ENCODE results near the gene GNG4.
"Not testable (repeated sequence)": the region's sequence is repeated elsewhere in the genome, so short reads cannot be mapped to it uniquely, and the experiment has no call there.

Gene GNG4

GRCh38 chr1:235586992-235587391 lies 62.6 kb downstream of the GNG4 start:
- FAIRE-seq (no peak), DNase-seq (ENCODE audit: low spot score) (no peak)

GRCh38 chr1:235586413-235586812 lies 63.2 kb downstream of the GNG4 start:
- FAIRE-seq (no peak), DNase-seq (ENCODE audit: low spot score) (no peak)

GRCh38 chr1:235584973-235585372 lies 64.6 kb downstream of the GNG4 start:
- FAIRE-seq (no peak), DNase-seq (ENCODE audit: low spot score) (no peak)

GRCh38 chr1:235583511-235584001 lies 66.0 kb downstream of the GNG4 start:
- FAIRE-seq (no peak), DNase-seq (ENCODE audit: low spot score) (no peak)

- no peak for FAIRE-seq
Measured at GRCh38 chr1:235582130-235582529, 67.5 kb downstream of the GNG4 start.

GRCh38 chr1:235579891-235580290 lies 69.7 kb downstream of the GNG4 start:
- DNase-seq (ENCODE audit: low spot score) = no peak
- FAIRE-seq = no peak

More at GRCh38 chr1:235582130-235582529, 67.5 kb downstream of the GNG4 start:
- DNase-seq (ENCODE audit: low spot score) = no peak

- FAIRE-seq (no peak), DNase-seq (ENCODE audit: low spot score) (no peak)
Measured at GRCh38 chr1:235575597-235575996, 74.0 kb downstream of the GNG4 start.

- FAIRE-seq (no peak), DNase-seq (ENCODE audit: low spot score) (no peak)
Measured at GRCh38 chr1:235573880-235574279, 75.7 kb downstream of the GNG4 start.

- not testable (repeated sequence) for DNase-seq (ENCODE audit: low spot score); FAIRE-seq
Measured at GRCh38 chr1:235572971-235573370, 76.6 kb downstream of the GNG4 start.

- FAIRE-seq (no peak), DNase-seq (ENCODE audit: low spot score) (no peak)
Measured at GRCh38 chr1:235571482-235571881, 78.1 kb downstream of the GNG4 start.

- DNase-seq (ENCODE audit: low spot score) = no peak
- FAIRE-seq = no peak
Measured at GRCh38 chr1:235567812-235568503, 81.6 kb downstream of the GNG4 start.

GRCh38 chr1:235566084-235566483 lies 83.5 kb downstream of the GNG4 start:
- FAIRE-seq (no peak), DNase-seq (ENCODE audit: low spot score) (no peak)

GRCh38 chr1:235563513-235564061 lies 86.0 kb downstream of the GNG4 start:
- FAIRE-seq (no peak), DNase-seq (ENCODE audit: low spot score) (no peak)

- DNase-seq (ENCODE audit: low spot score) (no peak), FAIRE-seq (no peak)
Measured at GRCh38 chr1:235562589-235562988, 87.0 kb downstream of the GNG4 start.

GRCh38 chr1:235558621-235559169 lies 90.9 kb downstream of the GNG4 start:
- DNase-seq (ENCODE audit: low spot score) = no peak
- FAIRE-seq = no peak

- FAIRE-seq (no peak), DNase-seq (ENCODE audit: low spot score) (no peak)
Measured at GRCh38 chr1:235557495-235557894, 92.1 kb downstream of the GNG4 start.

- FAIRE-seq (no peak), DNase-seq (ENCODE audit: low spot score) (no peak)
Measured at GRCh38 chr1:235556807-235557206, 92.8 kb downstream of the GNG4 start.

- FAIRE-seq = no peak
- no peak for DNase-seq (ENCODE audit: low spot score)
Measured at GRCh38 chr1:235553112-235553551, 96.5 kb downstream of the GNG4 start.

- DNase-seq (ENCODE audit: low spot score) (no peak), FAIRE-seq (no peak)
Measured at GRCh38 chr1:235552146-235552716, 97.4 kb downstream of the GNG4 start.

- DNase-seq (ENCODE audit: low spot score) (no peak), FAIRE-seq (no peak)
Measured at GRCh38 chr1:235549351-235550139, 100.0 kb downstream of the GNG4 start.

GRCh38 chr1:235546369-235547155 lies 103.0 kb downstream of the GNG4 start:
- not testable (repeated sequence) for DNase-seq (ENCODE audit: low spot score); FAIRE-seq
